Measurements from ENCODE around the gene PIK3CD. TPM values are rescaled to one million over a fixed set of nuclear protein-coding genes. Genes with fewer than 3 reads are reported as not detected.

PIK3CD gene
- total and polyA plus RNA-seq, 11 donors, result 1.9 to 18.8 (median 4.0) TPM

DNA sequence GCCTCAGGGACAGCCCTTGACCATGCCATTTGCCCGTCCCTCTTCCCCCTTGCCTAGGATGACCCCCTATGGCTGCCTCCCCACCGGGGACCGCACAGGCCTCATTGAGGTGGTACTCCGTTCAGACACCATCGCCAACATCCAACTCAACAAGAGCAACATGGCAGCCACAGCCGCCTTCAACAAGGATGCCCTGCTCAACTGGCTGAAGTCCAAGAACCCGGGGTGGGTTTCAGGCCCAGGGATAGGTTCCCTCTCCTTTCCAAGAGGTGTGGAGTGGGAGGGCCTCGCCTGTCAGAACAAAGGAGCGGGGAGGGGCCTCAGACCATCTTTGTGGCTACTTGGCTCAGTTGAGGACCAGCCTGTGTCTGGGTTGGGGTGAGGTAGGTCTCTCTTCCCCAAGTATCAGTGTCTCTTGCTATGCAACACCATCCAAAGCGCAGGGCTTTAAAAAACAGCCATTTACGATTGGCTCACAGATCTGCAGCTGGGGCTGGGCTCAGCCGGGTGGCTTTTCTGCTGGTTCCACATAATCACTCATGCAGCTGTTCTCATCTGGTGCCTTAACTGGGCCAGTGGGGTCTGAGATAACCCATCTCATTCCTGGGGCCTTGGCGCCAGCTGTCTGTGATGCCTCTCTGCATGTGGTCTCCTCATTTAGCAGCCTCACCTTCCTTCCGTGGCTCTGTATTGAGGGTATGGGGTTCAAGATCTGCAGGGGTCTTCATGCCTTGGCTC, 71.7 kb downstream of the PIK3CD start:
- WGBS, 4 donors, result 94 to 98% (median 96%) methylated on average over 12 to 14 of the region's 14 CpGs
- no peak overlapping the region for H3K27ac ChIP-seq
- no peak for TF ChIP-seq POLR2A (IDR thresholded peaks at IDR 0.05)
- TF ChIP-seq, protein P1, sequence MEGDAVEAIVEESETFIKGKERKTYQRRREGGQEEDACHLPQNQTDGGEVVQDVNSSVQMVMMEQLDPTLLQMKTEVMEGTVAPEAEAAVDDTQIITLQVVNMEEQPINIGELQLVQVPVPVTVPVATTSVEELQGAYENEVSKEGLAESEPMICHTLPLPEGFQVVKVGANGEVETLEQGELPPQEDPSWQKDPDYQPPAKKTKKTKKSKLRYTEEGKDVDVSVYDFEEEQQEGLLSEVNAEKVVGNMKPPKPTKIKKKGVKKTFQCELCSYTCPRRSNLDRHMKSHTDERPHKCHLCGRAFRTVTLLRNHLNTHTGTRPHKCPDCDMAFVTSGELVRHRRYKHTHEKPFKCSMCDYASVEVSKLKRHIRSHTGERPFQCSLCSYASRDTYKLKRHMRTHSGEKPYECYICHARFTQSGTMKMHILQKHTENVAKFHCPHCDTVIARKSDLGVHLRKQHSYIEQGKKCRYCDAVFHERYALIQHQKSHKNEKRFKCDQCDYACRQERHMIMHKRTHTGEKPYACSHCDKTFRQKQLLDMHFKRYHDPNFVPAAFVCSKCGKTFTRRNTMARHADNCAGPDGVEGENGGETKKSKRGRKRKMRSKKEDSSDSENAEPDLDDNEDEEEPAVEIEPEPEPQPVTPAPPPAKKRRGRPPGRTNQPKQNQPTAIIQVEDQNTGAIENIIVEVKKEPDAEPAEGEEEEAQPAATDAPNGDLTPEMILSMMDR (IDR thresholded peaks at IDR 0.05), result no peak
- DNase-seq (no peak), ATAC-seq (no peak)
- no peaks in the 10 kb centered on the region for H3K27me3 ChIP-seq
- H3K36me3 ChIP-seq, result peaks cover 0 to 91% (median 16%) of the 10 kb centered on the region in 9 donors
- peaks cover 0 to 9% (median 2%) of the 10 kb centered on the region in 12 donors for H3K9me3 ChIP-seq
- intact Hi-C loops (cut with DNase I), result loop anchor here in 8 of 10 donors (5.0 to 10.0 kb wide), 2 partner anchors 142 to 144 kb away; no protein-coding TSS in a partner anchor
- H3K4me3 ChIP-seq, result no peak overlapping the region
- H3K4me1 ChIP-seq, result peaks cover 0 to 18% (median 0%) of the 10 kb centered on the region in 12 donors

DNA sequence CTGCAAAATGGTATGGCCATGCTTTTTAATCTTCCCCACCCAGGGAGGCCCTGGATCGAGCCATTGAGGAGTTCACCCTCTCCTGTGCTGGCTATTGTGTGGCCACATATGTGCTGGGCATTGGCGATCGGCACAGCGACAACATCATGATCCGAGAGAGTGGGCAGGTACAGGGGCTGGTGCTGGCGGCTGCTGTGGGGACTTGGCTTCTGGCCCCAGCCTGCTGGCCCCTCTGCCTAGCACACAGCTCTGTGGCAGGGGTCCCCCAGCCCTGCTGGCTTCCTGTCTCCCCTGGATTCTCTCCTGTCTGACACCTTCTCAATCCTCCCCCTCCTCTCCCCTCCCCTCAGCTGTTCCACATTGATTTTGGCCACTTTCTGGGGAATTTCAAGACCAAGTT, 72.4 kb downstream of the PIK3CD start:
- H3K36me3 ChIP-seq, result peaks cover 0 to 91% (median 23%) of the 10 kb centered on the region in 9 donors
- intact Hi-C loops (cut with DNase I), result loop anchor here in 9 of 10 donors (2.0 to 10.0 kb wide), 3 partner anchors 141 to 143 kb away; no protein-coding TSS in a partner anchor

DNA sequence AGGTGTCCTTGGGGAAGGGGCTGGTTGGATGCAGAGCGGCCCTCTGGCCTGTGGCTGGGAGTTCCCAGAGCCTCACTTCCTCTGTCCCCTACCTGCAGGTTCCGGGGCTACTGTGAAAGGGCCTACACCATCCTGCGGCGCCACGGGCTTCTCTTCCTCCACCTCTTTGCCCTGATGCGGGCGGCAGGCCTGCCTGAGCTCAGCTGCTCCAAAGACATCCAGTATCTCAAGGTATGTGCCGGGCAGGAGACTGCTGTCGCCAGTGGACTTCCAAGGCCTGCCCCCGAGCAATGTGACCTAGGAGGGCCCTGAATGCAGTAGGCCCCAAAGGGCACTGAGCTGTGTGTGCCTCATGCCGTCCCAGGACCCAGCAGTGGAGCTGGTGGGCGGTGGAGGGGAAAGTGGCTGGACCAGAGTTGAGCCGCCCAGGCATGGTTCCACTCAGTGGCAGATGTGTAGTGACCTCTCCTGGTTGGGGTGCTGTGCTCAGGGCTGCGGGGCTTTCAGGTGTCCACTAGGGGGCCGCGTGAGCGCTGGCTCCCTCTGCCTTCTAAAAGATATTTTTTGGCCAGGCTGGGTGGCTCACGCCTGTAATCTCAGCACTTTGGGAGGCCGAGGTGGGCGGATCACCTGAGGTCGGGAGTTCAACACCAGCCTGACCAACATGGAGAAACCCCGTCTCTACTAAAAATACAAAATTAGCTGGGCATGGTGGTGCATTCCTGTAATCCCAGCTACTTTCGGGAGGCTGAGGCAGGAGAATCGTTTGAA, 73.4 kb downstream of the PIK3CD start:
- intact Hi-C loops (cut with DNase I), result loop anchor here in 9 of 10 donors (2.0 to 10.0 kb wide), 3 partner anchors 140 to 142 kb away; no protein-coding TSS in a partner anchor
- DNase-seq (peak in 2 of 5 donors; percentile 46 to 83), ATAC-seq (peak; percentile 42 to 69 (median 66))
- Histone ChIP-seq H3K36me3 (peaks cover 0 to 96% (median 32%) of the 10 kb centered on the region in 9 donors), H3K9me3 (peaks cover 0 to 9% (median 2%) of the 10 kb centered on the region in 12 donors), H3K4me1 (peaks cover 0 to 6% (median 0%) of the 10 kb centered on the region in 12 donors), H3K4me3 (no peak overlapping the region), H3K27ac (no peak overlapping the region), H3K27me3 (no peaks in the 10 kb centered on the region)
- 66 to 93% (median 77%) methylated on average over 5 to 24 of the region's 24 CpGs for WGBS, 4 donors
- no peak for TF ChIP-seq POLR2A (IDR thresholded peaks at IDR 0.05)
- TF ChIP-seq, protein P1 (IDR thresholded peaks at IDR 0.05), result peak; percentile 55 to 80 (median 68)

More for the DNA sequence above, 72.4 kb downstream of the PIK3CD start:
- H3K4me1 ChIP-seq, result peaks cover 0 to 11% (median 0%) of the 10 kb centered on the region in 12 donors
- no peaks in the 10 kb centered on the region for H3K27me3 ChIP-seq
- ATAC-seq (no peak), DNase-seq (no peak)
- TF ChIP-seq, protein P1 (IDR thresholded peaks at IDR 0.05), result no peak
- no peak for TF ChIP-seq POLR2A (IDR thresholded peaks at IDR 0.05)
- no peak overlapping the region for H3K27ac ChIP-seq
- 92 to 99% (median 96%) methylated on average over 6 of the region's 6 CpGs for WGBS, 4 donors
- H3K9me3 ChIP-seq, result peaks cover 0 to 9% (median 2%) of the 10 kb centered on the region in 12 donors
- no peak overlapping the region for H3K4me3 ChIP-seq
